Chondrocyte (in vitro differentiated cells): Measurements from ENCODE around the gene ATF7. TPM values are rescaled to one million over a fixed set of nuclear protein-coding genes. Genes with fewer than 3 reads are reported as not detected.
A peak's percentile ranks its signal among the peaks of the same experiment; 100 is the strongest.

Experiments
- DNase-seq: peaks from one replicate; pipeline ENCODE4 v3.0.0; 2021; ENCODE audit warnings: mixed read lengths, low spot score
- H3K27ac Mint-ChIP-seq: one replicate; pipeline ENCODE4 v1.8.0; 2021; ENCODE audit warnings: mild to moderate bottlenecking, moderate library complexity, mixed read lengths; ENCODE audit not compliant: unreplicated experiment
- H3K27me3 Mint-ChIP-seq: 2 replicates; pipeline ENCODE4 v1.8.0; 2021; ENCODE audit warnings: low read depth, mixed read lengths
- H3K36me3 Mint-ChIP-seq: 2 replicates; pipeline ENCODE4 v1.8.0; 2021; ENCODE audit warnings: low read depth, mixed read lengths
- H3K4me1 Mint-ChIP-seq: 2 replicates; pipeline ENCODE4 v1.8.0; 2021; ENCODE audit warnings: low read depth, mild to moderate bottlenecking, mixed read lengths
- H3K4me3 Mint-ChIP-seq: one replicate; pipeline ENCODE4 v1.8.0; 2021; ENCODE audit warnings: mild to moderate bottlenecking, moderate library complexity, mixed read lengths; ENCODE audit not compliant: unreplicated experiment
- H3K9me3 Mint-ChIP-seq: 2 replicates; pipeline ENCODE4 v1.8.0; 2021; ENCODE audit warnings: low read depth, mixed read lengths
- CTCF ChIP-seq: fragments of 200-600 bp; sonication (generic); IDR thresholded peaks from 2 replicates; pipeline ENCODE4 v1.5.0; 2021; ENCODE audit warnings: antibody characterized with exemption, mild to moderate bottlenecking, moderate library complexity
- total RNA-seq: library from RNA; stranded (reverse); gene quantifications from 3 replicates; pipeline ENCODE4 v1.2.1, GENCODE V29; 2021

The ATF7 gene
- total RNA-seq, 1 donor from 2014 or later: 44.4 TPM

DNA sequence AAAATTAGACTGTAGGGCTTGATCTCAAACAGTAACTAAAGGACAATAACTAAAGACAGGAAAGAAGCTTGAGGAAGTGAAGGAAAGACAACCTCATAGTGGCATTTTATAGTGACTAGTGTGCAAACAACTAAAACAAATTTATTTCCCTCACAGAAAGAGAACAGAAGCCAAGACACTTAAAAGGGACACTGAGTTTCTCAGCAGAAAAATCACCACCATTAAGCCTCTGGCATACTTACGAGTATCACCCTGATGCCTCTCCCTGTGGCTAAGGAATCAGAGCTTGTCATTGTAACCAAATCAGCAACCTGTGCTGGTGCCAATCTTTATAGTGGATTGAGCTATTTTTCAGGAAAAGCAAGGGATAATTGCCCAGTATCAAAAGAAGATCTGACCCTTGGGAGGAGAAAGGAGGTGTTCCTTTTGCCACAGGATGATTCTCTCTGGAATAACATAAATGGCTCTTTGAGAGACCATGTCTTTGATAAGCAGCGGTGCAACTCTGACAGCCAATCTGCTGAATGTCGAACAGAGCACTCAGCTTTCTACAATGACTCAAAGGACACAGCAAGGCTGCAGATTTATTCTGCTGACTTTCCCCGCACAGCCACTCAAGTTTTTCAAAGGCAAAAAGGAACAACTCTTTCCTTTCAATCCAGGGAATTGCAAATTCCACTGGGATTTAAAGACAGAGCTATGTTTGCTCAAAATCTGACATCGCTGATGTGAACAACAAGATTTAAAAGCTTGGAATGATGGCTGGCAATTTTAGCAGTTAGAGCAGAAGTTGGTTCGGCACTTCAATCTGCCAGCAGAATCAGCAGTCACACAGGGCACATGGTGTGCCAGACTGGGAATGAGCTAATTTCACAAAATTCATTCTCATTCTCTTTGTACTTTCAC is 34.6 kb downstream of the ATF7 start:
- H3K9me3 Mint-ChIP-seq: no peaks in the 10 kb centered on the region
- no peaks in the 10 kb centered on the region for H3K27me3 Mint-ChIP-seq
- no peaks in the 10 kb centered on the region for H3K36me3 Mint-ChIP-seq
- peak overlapping the region; percentile 84 for H3K27ac Mint-ChIP-seq
- no peak for DNase-seq
- H3K4me1 Mint-ChIP-seq: peaks cover 42% of the 10 kb centered on the region
- peak overlapping the region; percentile 40 for H3K4me3 Mint-ChIP-seq
- no peak for TF ChIP-seq CTCF

GRCh38 chr12:53590652-53591051 is 35.5 kb downstream of the ATF7 start:
- H3K27ac Mint-ChIP-seq: peak overlapping the region; percentile 0
- no peaks in the 10 kb centered on the region for H3K27me3 Mint-ChIP-seq
- H3K4me3 Mint-ChIP-seq: no peak overlapping the region
- no peaks in the 10 kb centered on the region for H3K9me3 Mint-ChIP-seq
- H3K36me3 Mint-ChIP-seq: no peaks in the 10 kb centered on the region
- no peak for TF ChIP-seq CTCF
- DNase-seq: no peak
- peaks cover 43% of the 10 kb centered on the region for H3K4me1 Mint-ChIP-seq

GRCh38 chr12:53589915-53590314 is 36.3 kb downstream of the ATF7 start:
- no peak overlapping the region for H3K27ac Mint-ChIP-seq
- H3K4me1 Mint-ChIP-seq: peaks cover 43% of the 10 kb centered on the region
- no peak for TF ChIP-seq CTCF
- H3K27me3 Mint-ChIP-seq: no peaks in the 10 kb centered on the region
- no peak for DNase-seq
- H3K4me3 Mint-ChIP-seq: no peak overlapping the region
- H3K36me3 Mint-ChIP-seq: no peaks in the 10 kb centered on the region
- H3K9me3 Mint-ChIP-seq: no peaks in the 10 kb centered on the region

DNA sequence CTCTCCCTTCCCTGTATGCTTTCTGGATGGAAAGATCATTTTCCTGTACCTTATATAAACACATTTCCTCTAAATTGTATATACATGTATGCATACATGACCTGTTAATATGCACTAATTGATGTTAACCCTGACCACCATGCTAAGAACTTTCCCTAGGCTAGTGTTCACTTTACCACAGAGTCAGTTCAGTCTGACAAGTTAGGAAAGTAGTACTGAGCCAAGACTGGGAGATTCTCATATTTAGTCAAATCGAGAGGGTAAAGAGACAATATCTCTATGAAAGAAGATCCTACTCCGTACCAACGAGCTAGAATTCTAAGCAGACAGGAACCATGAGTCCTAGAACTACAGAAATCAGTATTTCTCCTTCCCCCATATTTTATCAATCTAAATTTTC is 36.8 kb downstream of the ATF7 start:
- TF ChIP-seq CTCF: no peak
- H3K9me3 Mint-ChIP-seq: no peaks in the 10 kb centered on the region
- no peak overlapping the region for H3K27ac Mint-ChIP-seq
- H3K36me3 Mint-ChIP-seq: no peaks in the 10 kb centered on the region
- H3K27me3 Mint-ChIP-seq: no peaks in the 10 kb centered on the region
- no peak for DNase-seq
- H3K4me1 Mint-ChIP-seq: peaks cover 43% of the 10 kb centered on the region
- H3K4me3 Mint-ChIP-seq: no peak overlapping the region

- DNase-seq: no peak
- Mint-ChIP-seq H3K9me3 (no peaks in the 10 kb centered on the region), H3K36me3 (peaks cover 2% of the 10 kb centered on the region), H3K27me3 (no peaks in the 10 kb centered on the region), H3K4me3 (no peak overlapping the region), H3K27ac (no peak overlapping the region), H3K4me1 (peaks cover 39% of the 10 kb centered on the region)
- TF ChIP-seq CTCF: no peak
Measured at GRCh38 chr12:53588123-53588522, 38.1 kb downstream of the ATF7 start.
